ENCODE results near the gene TRIM72.
A peak's percentile ranks its signal among the peaks of the same experiment; 100 is the strongest.
"Not testable (repeated sequence)": the region's sequence is repeated elsewhere in the genome, so short reads cannot be mapped to it uniquely, and the experiment has no call there.

The TRIM72 gene

GRCh38 chr16:31190818-31191444 is 23.0 kb upstream of the TRIM72 start:
- no peak for DNase-seq

- DNase-seq: no peak
Measured at GRCh38 chr16:31191697-31192428, 22.1 kb upstream of the TRIM72 start.

- no peak for DNase-seq
Measured at GRCh38 chr16:31192856-31193642, 20.9 kb upstream of the TRIM72 start.

GRCh38 chr16:31193874-31194273 is 20.0 kb upstream of the TRIM72 start:
- no peak for DNase-seq

GRCh38 chr16:31194898-31195297 is 19.0 kb upstream of the TRIM72 start:
- no peak for DNase-seq

GRCh38 chr16:31195861-31196260 is 18.1 kb upstream of the TRIM72 start:
- DNase-seq: not testable (repeated sequence)

GRCh38 chr16:31196324-31197088 is 17.4 kb upstream of the TRIM72 start:
- DNase-seq: no peak

- no peak for DNase-seq
Measured at GRCh38 chr16:31198207-31198882, 15.6 kb upstream of the TRIM72 start.

- DNase-seq: no peak
Measured at GRCh38 chr16:31199430-31200041, 14.4 kb upstream of the TRIM72 start.

GRCh38 chr16:31200111-31200510 is 13.8 kb upstream of the TRIM72 start:
- not testable (repeated sequence) for DNase-seq

- DNase-seq: no peak
Measured at GRCh38 chr16:31200821-31201568, 12.9 kb upstream of the TRIM72 start.

GRCh38 chr16:31201582-31202413 is 12.1 kb upstream of the TRIM72 start:
- DNase-seq: peak; percentile 33

- peak; percentile 42 for DNase-seq
Measured at GRCh38 chr16:31202414-31203375, 11.2 kb upstream of the TRIM72 start, which contains the start of gene PYCARD. TSS of gene PYCARD (minus strand) at chr16:31202760. CDS start at chr16:31202690, 70 bp downstream.

GRCh38 chr16:31204871-31205666 is 8.8 kb upstream of the TRIM72 start:
- no peak for DNase-seq

- DNase-seq: no peak
Measured at GRCh38 chr16:31206776-31207175, 7.1 kb upstream of the TRIM72 start.

- DNase-seq: no peak
Measured at GRCh38 chr16:31213342-31213741, 577 bp upstream of the TRIM72 start.

- no peak for DNase-seq
Measured at GRCh38 chr16:31214708-31215286, 878 bp downstream of the TRIM72 start.

Measured in GF-D8 (cell line).